Endodermal cell (in vitro differentiated cells): ENCODE measurements around the gene SLC30A2. TPM values are rescaled to one million over a fixed set of nuclear protein-coding genes. Genes with fewer than 3 reads are reported as not detected.

Source experiments
- DNase-seq: peaks from one replicate; pipeline ENCODE4 v3.0.0-alpha.2; 2017
- H3K27ac ChIP-seq: 2 replicates; pipeline ENCODE4 v1.5.1; 2013; ENCODE audit warnings: mild to moderate bottlenecking, low read depth, low read length, moderate library complexity
- H3K27me3 ChIP-seq: 2 replicates; pipeline ENCODE4 v1.6.1; 2013; ENCODE audit warnings: mild to moderate bottlenecking, low read length, moderate library complexity; ENCODE audit not compliant: insufficient read depth, control insufficient read depth, poor library complexity, severe bottlenecking
- H3K36me3 ChIP-seq: 2 replicates; pipeline ENCODE4 v1.7.0; 2013; ENCODE audit warnings: mild to moderate bottlenecking, low read length, moderate library complexity; ENCODE audit not compliant: control insufficient read depth, insufficient read depth
- H3K4me1 ChIP-seq: one replicate; pipeline ENCODE4 v1.7.0; 2013; ENCODE audit warnings: low read length; ENCODE audit not compliant: control insufficient read depth, insufficient read depth
- H3K4me3 ChIP-seq: 2 replicates; pipeline ENCODE4 v1.5.1; 2013; ENCODE audit warnings: mild to moderate bottlenecking, low read length, moderate library complexity
- H3K9ac ChIP-seq: 2 replicates; pipeline ENCODE4 v1.6.1; 2013; ENCODE audit warnings: mild to moderate bottlenecking, low read length, moderate library complexity; ENCODE audit not compliant: poor library complexity, severe bottlenecking; ENCODE audit errors: extremely low read depth
- H3K9me3 ChIP-seq: 2 replicates; pipeline ENCODE4 v1.6.1; 2013; ENCODE audit warnings: mild to moderate bottlenecking, low read length, moderate library complexity; ENCODE audit not compliant: control insufficient read depth
- H3K27ac Mint-ChIP-seq: 2 replicates; pipeline ENCODE4 v1.8.0; 2020; ENCODE audit warnings: mixed read lengths
- H3K27me3 Mint-ChIP-seq: 2 replicates; pipeline ENCODE4 v1.8.0; 2021; ENCODE audit warnings: mild to moderate bottlenecking, mixed read lengths; ENCODE audit not compliant: insufficient read depth
- H3K36me3 Mint-ChIP-seq: 2 replicates; pipeline ENCODE4 v1.8.0; 2020; ENCODE audit warnings: low read depth, mixed read lengths
- H3K4me1 Mint-ChIP-seq: 2 replicates; pipeline ENCODE4 v1.8.0; 2020; ENCODE audit warnings: mixed read lengths
- H3K4me3 Mint-ChIP-seq: 2 replicates; pipeline ENCODE4 v1.8.0; 2020; ENCODE audit warnings: mild to moderate bottlenecking, moderate library complexity, mixed read lengths
- H3K9me3 Mint-ChIP-seq: 2 replicates; pipeline ENCODE4 v1.8.0; 2020; ENCODE audit warnings: mild to moderate bottlenecking, mixed read lengths
- CTCF ChIP-seq: fragments of 200-600 bp; sonication (generic); conservative IDR thresholded peaks from 2 replicates; pipeline ENCODE4 v1.5.0; 2021; ENCODE audit warnings: antibody characterized with exemption, mild to moderate bottlenecking
- WGBS, 2 experiments: methylation state at CpG; one replicate each; pipeline versions ENCODE4 v1.1.5 to v1.1.7; 2013; ENCODE audit warnings: missing lambda C conversion rate in 2 of 2, mixed read lengths in 1 of 2; ENCODE audit not compliant: insufficient coverage in 1 of 2, insufficient read length in 1 of 2; 5-methylcytosine and 5-hydroxymethylcytosine counted together
- total RNA-seq, 2 donors: library from RNA; stranded (reverse); fragmentation: NEBNext Ultra II Directional in 1 of 2; extraction: Animal tissue kit (Norgen Biotek cat#: 25700) in 1 of 2; gene quantifications; 2 replicates in 1 of 2; 3 replicates in 1 of 2; pipeline ENCODE4 v1.2.1, GENCODE V29; 2021

SLC30A2 gene
- total RNA-seq, 2 donors from 2014 or later: not detected

- TF ChIP-seq CTCF: no peak
- no peaks in the 10 kb centered on the region for H3K27me3 ChIP-seq
- H3K27me3 Mint-ChIP-seq: no peaks in the 10 kb centered on the region
- no peak overlapping the region for H3K4me3 ChIP-seq
- H3K27ac ChIP-seq: no peak overlapping the region
- H3K4me1 Mint-ChIP-seq: peaks cover 23% of the 10 kb centered on the region
- no peaks in the 10 kb centered on the region for H3K9me3 Mint-ChIP-seq
- 90 to 94% methylated on average over 2 to 3 of the region's 3 CpGs for WGBS, 2 experiments
- no peak overlapping the region for H3K27ac Mint-ChIP-seq
- peaks cover 7% of the 10 kb centered on the region for H3K4me1 ChIP-seq
- H3K36me3 ChIP-seq: no peaks in the 10 kb centered on the region
- no peak for DNase-seq
- H3K4me3 Mint-ChIP-seq: no peak overlapping the region
- H3K9me3 ChIP-seq: no peaks in the 10 kb centered on the region
- no peaks in the 10 kb centered on the region for H3K36me3 Mint-ChIP-seq
- no peak overlapping the region for H3K9ac ChIP-seq
Measured at GRCh38 chr1:26075421-26076144, 29.7 kb upstream of the SLC30A2 start.

GRCh38 chr1:26072305-26072704 is 26.4 kb upstream of the SLC30A2 start:
- no peak overlapping the region for H3K27ac Mint-ChIP-seq
- H3K4me3 Mint-ChIP-seq: no peak overlapping the region
- DNase-seq: no peak
- H3K4me3 ChIP-seq: no peak overlapping the region
- peaks cover 3% of the 10 kb centered on the region for H3K4me1 Mint-ChIP-seq
- no peak overlapping the region for H3K9ac ChIP-seq
- no peaks in the 10 kb centered on the region for H3K9me3 Mint-ChIP-seq
- no peaks in the 10 kb centered on the region for H3K4me1 ChIP-seq
- H3K27me3 Mint-ChIP-seq: no peaks in the 10 kb centered on the region
- no peaks in the 10 kb centered on the region for H3K9me3 ChIP-seq
- no peaks in the 10 kb centered on the region for H3K36me3 ChIP-seq
- no peak for TF ChIP-seq CTCF
- no peak overlapping the region for H3K27ac ChIP-seq
- no peaks in the 10 kb centered on the region for H3K36me3 Mint-ChIP-seq
- no peaks in the 10 kb centered on the region for H3K27me3 ChIP-seq
- WGBS, 2 experiments: 91 to 93% methylated on average over 6 of the region's 6 CpGs

GRCh38 chr1:26070963-26071342 is 25.0 kb upstream of the SLC30A2 start:
- Mint-ChIP-seq H3K4me1 (peaks cover 17% of the 10 kb centered on the region), H3K36me3 (no peaks in the 10 kb centered on the region), H3K27ac (no peak overlapping the region), H3K27me3 (no peaks in the 10 kb centered on the region), H3K4me3 (no peak overlapping the region), H3K9me3 (no peaks in the 10 kb centered on the region)
- TF ChIP-seq CTCF: no peak
- Histone ChIP-seq H3K4me1 (peaks cover 5% of the 10 kb centered on the region), H3K27ac (no peak overlapping the region), H3K36me3 (no peaks in the 10 kb centered on the region), H3K27me3 (no peaks in the 10 kb centered on the region), H3K4me3 (no peak overlapping the region), H3K9me3 (no peaks in the 10 kb centered on the region), H3K9ac (no peak overlapping the region)
- no peak for DNase-seq
- WGBS, 2 experiments: 87 to 94% methylated on average over 5 to 6 of the region's 6 CpGs
